ENCODE data around the gene SHROOM1. TPM values are rescaled to one million over a fixed set of nuclear protein-coding genes. Genes with fewer than 3 reads are reported as not detected.

SHROOM1 gene
- total RNA-seq, 4 donors from 2014 or later = 0.61 to 6.0 (median 2.0) TPM

- ATAC-seq (no peak), DNase-seq (no peak)
- no peaks in the 10 kb centered on the region for H3K9me3 ChIP-seq
- in situ Hi-C loops (cut with MboI; ENCODE audit: low sequenced_read_pairs in 4 of 4) = no loop called here
- H3K4me3 ChIP-seq = peak overlapping the region; percentile 73 to 90 (median 78)
- peaks cover 3 to 19% of the 10 kb centered on the region in 2 donors for H3K4me1 ChIP-seq
- intact Hi-C loops (cut with DNase I; ENCODE audit: low total_unique reads) = loop anchor here (5.0 kb wide), 1 partner anchor 40 kb away; the partner anchor contains the start of gene KIF3A
- peak overlapping the region; percentile 41 to 75 (median 70) for H3K27ac ChIP-seq
- peaks cover 0 to 7% (median 2%) of the 10 kb centered on the region in 3 donors for H3K27me3 ChIP-seq
- no peaks in the 10 kb centered on the region for H3K36me3 ChIP-seq
- no peak for TF ChIP-seq CTCF (IDR thresholded peaks at IDR 0.05 in 4 of 5, conservative IDR thresholded peaks at IDR 0.05 in 1 of 5)
- peak in 1 of 2 donors; percentile 13 for TF ChIP-seq POLR2A (IDR thresholded peaks at IDR 0.05)
Measured at GRCh38 chr5:132776938-132777208, 53.6 kb downstream of the SHROOM1 start.

- in situ Hi-C loops (cut with MboI; ENCODE audit: low sequenced_read_pairs in 4 of 4) (no loop called here), intact Hi-C loops (cut with DNase I; ENCODE audit: low total_unique reads) (loop anchor here (5.0 kb wide), 1 partner anchor 39 kb away; the partner anchor contains the start of gene KIF3A)
- ATAC-seq = peak in 1 of 2 donors; percentile 32
Measured at GRCh38 chr5:132776131-132776937, 54.1 kb downstream of the SHROOM1 start.

GRCh38 chr5:132775476-132775961 lies 54.9 kb downstream of the SHROOM1 start:
- TF ChIP-seq CTCF (IDR thresholded peaks at IDR 0.05 in 4 of 5, conservative IDR thresholded peaks at IDR 0.05 in 1 of 5) (no peak), POLR2A (IDR thresholded peaks at IDR 0.05) (no peak)
- no peaks in the 10 kb centered on the region for H3K9me3 ChIP-seq
- no peak for DNase-seq
- no peaks in the 10 kb centered on the region for H3K36me3 ChIP-seq
- ATAC-seq = no peak
- H3K4me1 ChIP-seq = peaks cover 7 to 32% of the 10 kb centered on the region in 2 donors
- peaks cover 0 to 7% (median 2%) of the 10 kb centered on the region in 3 donors for H3K27me3 ChIP-seq
- intact Hi-C loops (cut with DNase I; ENCODE audit: low total_unique reads) = loop anchor here (5.0 kb wide), 1 partner anchor 38 kb away; the partner anchor contains the start of gene KIF3A
- H3K27ac ChIP-seq = peak overlapping the region in 3 of 4 donors; percentile 8 to 75 (median 41)
- H3K4me3 ChIP-seq = peak overlapping the region in 2 of 4 donors; percentile 84 to 90
- in situ Hi-C loops (cut with MboI; ENCODE audit: low sequenced_read_pairs in 4 of 4) = no loop called here

More at GRCh38 chr5:132776131-132776937, 54.1 kb downstream of the SHROOM1 start:
- peaks cover 6 to 24% of the 10 kb centered on the region in 2 donors for H3K4me1 ChIP-seq
- TF ChIP-seq POLR2A (IDR thresholded peaks at IDR 0.05) = no peak
- TF ChIP-seq CTCF (IDR thresholded peaks at IDR 0.05 in 4 of 5, conservative IDR thresholded peaks at IDR 0.05 in 1 of 5) = no peak
- H3K27ac ChIP-seq = peak overlapping the region; percentile 41 to 75 (median 70)
- peaks cover 0 to 7% (median 2%) of the 10 kb centered on the region in 3 donors for H3K27me3 ChIP-seq
- no peaks in the 10 kb centered on the region for H3K9me3 ChIP-seq
- no peak for DNase-seq
- no peaks in the 10 kb centered on the region for H3K36me3 ChIP-seq
- H3K4me3 ChIP-seq = peak overlapping the region; percentile 73 to 90 (median 78)

GRCh38 chr5:132774896-132775295 lies 55.6 kb downstream of the SHROOM1 start:
- DNase-seq (no peak), ATAC-seq (peak in 1 of 2 donors; percentile 22)
- Histone ChIP-seq H3K4me1 (peaks cover 7 to 33% of the 10 kb centered on the region in 2 donors), H3K27ac (peak overlapping the region in 3 of 4 donors; percentile 8 to 75 (median 8)), H3K4me3 (no peak overlapping the region), H3K9me3 (no peaks in the 10 kb centered on the region), H3K36me3 (no peaks in the 10 kb centered on the region), H3K27me3 (peaks cover 0 to 4% (median under 1%) of the 10 kb centered on the region in 3 donors)
- in situ Hi-C loops (cut with MboI; ENCODE audit: low sequenced_read_pairs in 4 of 4) = no loop called here
- intact Hi-C loops (cut with DNase I; ENCODE audit: low total_unique reads) = loop anchor here (5.0 kb wide), 1 partner anchor 38 kb away; the partner anchor contains the start of gene KIF3A
- TF ChIP-seq CTCF (IDR thresholded peaks at IDR 0.05 in 4 of 5, conservative IDR thresholded peaks at IDR 0.05 in 1 of 5) = no peak
- no peak for TF ChIP-seq POLR2A (IDR thresholded peaks at IDR 0.05)

Data from gastrocnemius medialis (tissue), 4 donors.